Nucleus accumbens (tissue), 56 donors: ENCODE results near the gene NTM.

Source experiments
- DNase-seq, 56 donors: peaks; one replicate each; lab custom pipeline; 2025; lab: John Stamatoyannopoulos, UW

NTM gene

DNA sequence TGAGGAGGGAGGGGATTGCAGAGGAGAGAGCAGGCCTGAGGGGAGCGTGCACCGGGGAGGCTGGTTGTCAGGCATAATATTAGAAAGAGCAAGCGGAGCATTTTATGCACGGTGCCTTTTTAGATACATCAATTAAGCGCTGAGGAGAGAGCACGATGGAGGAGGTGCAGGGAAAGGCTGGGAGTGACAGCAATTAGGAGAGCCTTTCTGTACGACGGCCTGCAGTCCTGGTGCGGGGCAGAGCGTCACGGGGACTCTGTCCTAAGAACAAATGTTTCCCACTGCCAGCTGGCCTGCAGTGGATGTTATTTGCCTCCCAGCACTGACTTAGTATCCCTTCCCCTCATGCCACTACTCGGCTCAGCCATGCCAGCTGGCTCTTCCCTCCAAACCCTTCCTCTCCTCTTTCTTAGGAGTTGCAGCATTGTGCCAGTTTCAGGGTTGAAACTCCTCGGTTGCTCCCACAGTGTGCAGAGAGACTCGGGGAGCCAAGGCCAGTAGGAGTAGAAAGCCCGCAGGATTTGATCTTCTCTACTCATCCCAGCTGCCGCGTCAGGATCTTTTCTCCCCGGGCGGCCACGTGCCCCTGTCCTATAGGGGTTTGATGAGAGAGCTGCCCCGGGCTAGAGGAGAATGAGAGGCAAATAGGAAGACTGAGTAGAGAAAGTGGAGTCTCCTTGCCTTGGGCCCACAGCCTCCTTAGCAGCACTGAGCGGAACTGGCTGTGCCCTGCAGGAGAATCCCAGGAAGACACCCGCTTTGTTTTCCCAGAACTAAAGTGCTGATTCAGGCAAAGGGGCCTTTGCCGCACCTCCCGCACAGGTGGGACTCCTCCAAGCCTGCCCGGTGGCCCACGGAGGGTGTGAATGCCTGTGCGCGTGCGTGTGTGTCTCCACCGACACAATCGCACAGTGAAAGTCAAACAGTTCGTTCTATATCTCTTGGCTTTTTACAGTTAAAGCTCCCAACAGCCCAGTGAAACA, 875.3 kb downstream of the NTM start:
- peak in 26 of 56 donors; percentile 12 to 67 (median 32) for DNase-seq

DNA sequence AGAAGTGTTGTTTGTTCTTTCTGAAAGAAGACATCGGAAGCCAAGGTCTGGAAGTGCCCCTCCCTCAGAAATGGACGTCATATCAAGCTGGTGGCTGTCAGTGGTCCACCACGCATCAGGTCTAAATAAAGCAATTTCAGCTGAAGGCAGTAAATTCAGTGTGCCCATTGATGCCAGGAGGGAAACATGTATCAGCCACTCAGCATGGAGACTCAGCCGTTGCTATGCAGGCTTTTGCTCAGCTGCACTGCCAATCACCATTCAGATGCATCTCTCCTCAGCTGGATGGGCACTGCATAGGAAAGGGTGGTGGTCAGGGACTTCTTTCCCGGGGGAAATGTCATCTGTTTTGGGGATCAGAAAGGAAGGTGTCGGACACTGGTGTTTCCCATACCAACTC, 878.2 kb downstream of the NTM start:
- peak in 1 of 56 donors; percentile 20 for DNase-seq

DNA sequence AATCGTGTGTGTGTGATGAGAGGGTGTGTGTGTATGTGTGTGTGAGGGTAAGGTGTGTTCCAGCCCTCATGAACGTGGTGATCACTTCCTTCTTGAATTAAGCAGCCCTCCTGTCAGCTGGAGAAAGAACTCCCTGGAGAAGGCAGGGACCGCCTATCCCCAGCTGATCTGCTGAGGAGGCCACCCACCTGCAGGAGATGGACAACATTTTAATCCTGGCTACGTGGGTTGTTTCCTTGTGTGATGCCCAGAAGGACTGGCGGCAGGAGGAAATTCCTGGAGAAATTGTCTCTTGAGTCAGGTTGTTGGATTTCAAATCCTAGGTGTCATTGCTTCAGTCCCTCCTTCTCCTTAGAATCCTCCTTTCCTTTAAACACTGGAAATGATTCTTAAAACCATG, 878.8 kb downstream of the NTM start:
- no peak for DNase-seq

DNA sequence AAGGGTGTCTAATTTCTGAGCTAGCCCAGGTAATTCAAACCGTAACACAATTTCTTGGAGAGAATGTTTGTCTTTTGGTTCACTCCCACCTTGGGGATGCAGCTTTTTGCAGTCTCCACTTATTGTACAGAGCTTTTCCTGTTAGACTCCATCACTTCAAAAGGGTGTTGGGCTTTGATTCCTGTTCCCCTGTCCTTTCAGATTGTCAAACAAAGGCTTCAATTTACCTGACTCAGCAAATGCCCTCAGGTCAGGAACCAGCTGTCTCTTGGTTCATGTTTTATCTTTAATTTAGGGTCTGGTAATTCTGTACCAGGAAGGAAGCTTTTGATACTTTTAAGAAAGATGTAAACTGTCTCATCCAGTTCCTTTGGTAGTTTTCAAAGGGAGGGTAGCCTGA, 880.6 kb downstream of the NTM start:
- DNase-seq, result no peak

DNA sequence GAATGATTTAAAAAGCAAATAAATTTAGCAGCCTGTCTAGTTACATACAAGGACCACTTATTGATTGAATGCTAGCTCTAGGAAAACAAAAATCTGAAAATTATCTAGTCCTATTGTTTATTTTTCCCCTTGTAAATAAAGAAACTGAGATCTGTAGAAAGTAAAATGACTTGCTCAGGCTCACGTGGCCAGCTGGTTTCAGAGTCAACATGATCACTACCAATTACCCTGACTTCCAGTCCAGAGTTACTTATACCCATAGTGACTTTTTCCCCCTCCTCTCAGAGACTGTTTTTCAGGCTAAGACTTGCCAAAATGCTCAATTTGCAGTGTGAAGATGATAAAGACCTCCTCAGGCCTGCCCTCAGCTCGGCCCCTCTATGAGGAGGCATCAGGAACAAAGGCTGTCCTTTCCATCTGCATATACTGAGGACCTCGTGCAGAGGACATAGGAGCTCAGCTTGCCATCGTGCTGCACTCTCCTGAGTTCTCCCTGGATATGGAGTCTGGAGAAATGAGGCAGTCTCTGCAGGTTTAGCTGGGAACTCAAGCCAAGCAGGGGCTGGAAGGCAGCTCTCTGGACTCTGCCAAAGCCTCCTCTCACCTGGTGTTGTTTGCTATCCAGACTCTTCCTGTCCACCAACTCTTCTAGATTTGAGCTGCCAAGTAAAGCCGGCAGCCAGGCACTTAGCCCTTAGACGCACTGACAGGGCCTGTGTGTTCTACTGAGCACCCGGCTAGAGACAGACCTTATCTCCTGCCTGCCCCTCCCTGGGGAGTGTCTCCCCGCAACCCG, 883.3 kb downstream of the NTM start:
- DNase-seq, result no peak

DNA sequence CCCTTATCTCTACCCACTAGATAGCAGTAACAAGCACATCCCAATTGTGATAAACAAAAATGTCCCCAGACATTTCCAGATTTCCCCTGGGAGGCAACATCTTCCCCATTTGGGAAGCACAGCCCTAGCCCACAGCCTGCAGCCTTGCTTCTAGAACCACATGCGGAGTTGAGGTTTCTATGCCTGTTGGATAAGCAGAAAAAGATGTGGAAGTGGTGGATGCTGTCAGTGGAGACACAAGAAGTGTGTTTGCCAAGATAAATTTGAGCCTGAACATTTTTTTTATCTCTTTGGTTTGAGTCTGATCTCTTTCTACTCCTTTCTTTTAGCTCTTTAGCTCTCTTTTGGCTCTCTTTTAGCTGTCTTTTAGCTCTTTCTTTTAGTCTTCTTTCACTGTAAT, 884.5 kb downstream of the NTM start:
- no peak for DNase-seq

DNA sequence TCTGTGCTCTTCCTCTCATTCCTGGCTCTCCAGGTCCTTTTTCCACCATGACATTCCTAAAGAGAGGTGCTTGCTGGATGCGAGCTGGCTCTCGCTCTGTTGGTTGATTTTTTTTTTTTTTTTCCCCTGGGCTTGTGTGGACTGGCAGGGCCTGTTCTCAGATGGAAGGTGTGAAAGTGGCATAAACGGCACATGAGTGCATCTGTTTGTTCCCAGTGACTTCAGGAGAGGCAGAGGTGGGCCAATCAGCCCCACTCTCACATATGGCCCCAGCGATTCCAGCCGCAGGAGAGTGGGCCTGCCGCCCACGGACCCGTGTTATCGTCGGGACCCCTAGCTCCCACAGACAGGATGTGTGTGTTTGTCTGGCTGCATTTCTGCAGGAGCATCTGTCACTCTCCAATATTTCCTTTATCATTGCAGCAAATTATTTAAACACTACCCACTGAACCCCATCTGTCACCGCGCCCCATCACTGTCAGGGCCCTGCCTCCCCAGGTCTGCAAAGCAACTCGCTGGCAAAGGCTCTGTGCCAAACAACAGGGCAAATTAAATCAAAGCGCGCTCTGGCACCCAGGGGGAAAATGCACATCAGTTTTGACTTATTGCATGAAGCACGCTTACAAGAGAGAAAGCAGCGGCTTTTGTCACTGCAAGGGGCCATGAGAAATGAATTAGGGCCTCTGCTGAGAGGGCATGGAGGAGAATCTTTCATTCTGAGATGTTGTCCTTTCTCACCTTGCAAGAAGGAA, 886.3 kb downstream of the NTM start:
- no peak for DNase-seq

DNA sequence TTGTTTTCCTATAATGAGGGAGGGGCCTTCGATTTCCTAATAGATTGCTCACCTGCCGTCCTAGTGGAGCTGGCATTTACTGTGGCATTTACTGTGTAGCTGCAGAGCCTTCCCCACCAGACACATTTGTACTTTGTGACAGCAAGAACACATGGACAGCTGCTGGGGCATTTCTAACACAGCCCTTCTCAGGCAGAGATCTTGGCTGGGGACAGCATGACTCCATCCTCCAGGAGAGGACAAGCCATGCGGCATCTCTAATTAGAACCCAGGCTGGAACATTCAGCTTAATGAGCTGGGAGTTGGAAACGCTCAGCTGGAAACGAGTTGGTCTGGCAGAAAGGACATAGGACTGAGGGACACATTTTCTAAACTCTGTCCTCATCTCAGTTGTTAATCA, 887.5 kb downstream of the NTM start:
- no peak for DNase-seq

DNA sequence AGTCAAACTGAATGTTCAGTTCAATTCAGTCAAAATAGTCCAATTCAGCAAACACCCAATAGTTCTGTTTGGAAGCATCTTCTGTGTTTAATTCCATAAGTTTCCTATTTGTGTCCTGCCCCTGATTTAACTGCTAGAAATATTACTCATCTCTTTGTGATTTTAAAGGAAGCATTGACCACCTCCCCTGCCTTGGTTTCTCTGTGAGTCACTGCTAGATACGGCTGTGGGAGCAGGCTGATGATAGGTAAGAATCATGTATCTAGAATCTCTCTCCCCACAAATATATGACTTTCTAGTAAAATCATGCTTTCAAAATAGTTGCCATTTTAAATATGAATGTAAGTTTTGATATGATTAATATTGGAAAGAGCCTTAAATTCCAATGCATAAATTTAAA, 888.5 kb downstream of the NTM start:
- no peak for DNase-seq

DNA sequence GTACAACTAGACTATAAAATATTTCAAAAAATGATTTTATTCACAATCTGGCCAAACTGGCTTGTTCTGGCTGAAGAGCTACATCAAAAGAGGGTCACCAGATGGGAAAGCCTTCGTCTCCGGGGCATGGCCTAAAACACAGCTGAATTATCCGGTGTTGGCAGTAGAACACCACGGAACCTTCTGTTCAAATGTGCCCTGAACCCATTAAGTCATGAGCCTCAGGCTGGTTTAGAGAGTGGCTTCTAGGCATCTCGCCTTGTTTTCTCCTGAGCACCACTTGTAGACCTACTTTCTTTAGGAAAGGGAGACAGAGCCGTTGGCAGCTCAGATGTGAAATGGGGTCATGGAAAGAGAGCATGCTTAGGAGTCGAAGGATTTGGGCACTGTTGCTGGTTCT, 890.2 kb downstream of the NTM start:
- no peak for DNase-seq

DNA sequence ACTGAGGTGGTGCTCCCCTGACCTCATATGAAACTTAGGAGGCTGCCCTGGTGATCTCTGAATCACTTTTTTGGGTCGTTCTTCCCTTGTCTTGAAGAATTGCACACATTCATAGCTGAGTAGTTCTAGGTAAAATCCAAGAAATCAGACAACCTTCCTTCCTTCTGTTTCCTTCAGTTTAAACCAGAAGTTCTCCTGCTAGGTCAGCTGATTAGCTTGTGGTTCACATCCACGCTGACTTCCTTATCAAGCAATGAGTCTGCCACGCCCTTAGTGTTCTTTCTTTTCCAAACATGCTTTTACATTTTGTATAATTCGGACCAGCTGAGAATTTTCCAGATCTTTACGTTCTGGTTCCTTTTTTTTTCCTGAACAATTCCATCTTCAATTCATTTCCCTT, 892.8 kb downstream of the NTM start:
- DNase-seq, result no peak

DNA sequence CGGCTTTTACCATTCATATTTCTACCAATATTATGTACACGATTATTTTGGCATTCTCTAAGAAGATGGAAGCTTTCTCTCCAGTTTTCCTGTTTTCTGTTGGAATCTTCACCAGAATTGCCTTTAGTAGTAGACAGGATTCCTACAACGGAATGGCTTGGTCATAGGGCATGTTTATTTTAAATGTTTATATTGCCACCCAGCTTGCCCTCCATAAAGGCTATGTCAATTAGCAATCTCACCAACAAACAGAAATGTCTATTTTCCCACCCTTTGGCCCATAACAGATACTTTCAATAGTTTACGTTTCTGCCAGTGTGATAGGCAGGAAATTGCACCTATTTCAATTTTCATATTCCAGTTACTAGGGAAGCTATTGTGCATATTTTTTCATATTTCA, 893.5 kb downstream of the NTM start:
- no peak for DNase-seq

DNA sequence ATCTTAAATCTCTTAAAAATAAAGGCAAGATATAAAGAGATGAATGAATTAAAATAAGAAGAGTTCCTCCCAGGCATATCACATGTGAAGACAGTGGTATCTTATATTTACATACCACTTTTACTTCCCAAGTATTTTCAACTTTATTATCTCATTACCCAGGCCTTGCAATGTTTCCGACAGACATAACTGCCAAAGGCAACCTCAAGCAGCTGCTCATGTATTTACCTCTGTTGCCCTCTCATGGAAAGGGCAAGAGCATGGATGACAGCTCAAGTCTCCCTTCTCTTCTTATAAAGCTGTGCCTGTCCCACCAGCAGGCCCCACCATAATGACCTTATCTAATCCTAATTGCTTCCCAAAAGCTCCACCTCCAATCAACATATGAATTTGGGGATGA, 894.2 kb downstream of the NTM start:
- no peak for DNase-seq

DNA sequence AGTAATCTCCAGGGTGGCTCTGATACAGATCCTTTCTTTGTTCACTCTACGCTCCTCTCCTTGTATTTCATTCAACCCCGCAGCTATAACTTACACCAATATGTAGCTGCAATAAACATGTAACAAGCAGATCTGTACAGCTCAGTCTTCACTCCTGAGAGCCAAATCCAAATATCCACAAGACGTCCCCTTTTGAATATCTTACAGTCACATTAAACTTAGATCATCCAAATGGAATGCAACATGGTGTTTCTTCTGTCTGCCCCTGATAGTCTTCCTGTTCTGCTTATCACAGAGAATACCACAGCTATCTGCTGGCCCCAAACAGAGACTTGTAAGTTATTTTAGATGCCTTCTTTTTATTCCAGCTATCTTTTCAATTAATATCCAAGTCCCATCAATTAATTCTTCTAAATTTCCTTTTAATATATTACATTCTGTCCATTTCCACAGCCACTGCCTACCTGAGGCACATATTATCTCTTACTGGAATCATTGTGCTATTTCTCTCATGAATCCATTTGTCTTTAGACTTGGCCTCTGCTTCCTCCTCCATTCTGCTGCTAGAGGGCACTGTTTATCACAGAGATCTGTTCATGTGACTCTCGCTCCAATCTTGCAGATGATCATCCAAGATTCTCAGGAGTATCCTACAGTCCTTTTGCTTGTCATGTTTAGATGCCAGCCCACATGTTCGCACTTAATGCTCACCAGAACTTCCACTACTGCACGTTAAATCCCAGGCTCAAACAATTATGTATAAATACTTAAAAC, 908.6 kb downstream of the NTM start:
- DNase-seq, result no peak

DNA sequence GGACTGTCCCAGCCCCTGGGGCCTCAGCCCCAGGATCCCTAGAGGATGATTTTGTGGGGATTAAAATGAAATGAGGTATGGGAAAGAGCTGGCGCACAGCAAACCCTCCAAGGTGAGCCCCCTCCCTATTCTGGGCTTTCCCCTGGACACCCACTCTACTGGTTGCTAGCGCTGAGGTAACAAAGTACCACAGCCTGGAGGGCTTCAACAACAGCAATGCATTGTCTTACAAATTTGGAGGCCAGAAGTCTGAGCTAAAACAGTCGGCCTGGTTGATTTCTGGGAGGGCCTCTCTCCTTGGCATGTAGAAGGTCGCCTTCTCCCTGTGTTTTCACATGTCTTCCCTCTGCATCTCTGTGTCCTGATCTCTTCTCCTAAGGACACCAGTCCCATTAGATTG, 913.6 kb downstream of the NTM start:
- no peak for DNase-seq

DNA sequence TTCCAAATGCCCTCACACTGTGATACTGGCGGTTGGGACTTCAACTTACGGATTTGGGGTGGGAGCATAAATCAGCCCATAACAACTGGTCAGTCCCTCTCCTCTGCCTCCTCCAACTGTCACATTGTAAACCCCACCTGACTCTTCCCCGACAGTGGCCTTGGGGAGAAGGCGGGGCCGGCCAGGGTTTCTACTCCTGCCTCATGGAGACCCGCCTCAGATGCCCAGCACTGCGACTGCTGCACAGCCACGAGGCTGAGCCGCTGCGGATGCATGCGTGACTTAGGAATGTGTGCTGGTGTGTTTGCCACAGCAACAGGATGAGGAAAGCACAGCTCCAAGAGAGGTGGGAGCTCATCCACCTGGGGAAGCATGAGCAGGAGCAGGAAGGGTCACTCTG, 914.2 kb downstream of the NTM start:
- no peak for DNase-seq

DNA sequence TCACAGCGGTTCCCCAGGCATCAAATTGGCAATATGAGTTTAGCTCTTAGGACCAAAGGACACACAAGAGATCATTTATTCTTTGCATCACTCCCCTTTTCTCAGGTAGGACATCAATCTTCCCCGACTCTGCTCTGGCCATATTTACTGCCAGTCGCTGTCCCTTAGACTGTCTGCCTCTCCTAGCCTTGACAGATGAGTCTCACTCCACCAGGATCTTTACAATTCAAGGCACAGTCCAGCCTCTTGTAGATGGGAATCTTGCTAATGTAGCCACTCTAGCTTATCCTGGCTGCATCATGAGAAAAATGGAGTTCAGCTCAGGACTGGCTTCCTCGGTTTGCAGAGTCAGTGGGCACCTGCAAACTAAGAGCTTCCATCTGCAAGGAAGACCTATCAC, 915.2 kb downstream of the NTM start:
- no peak for DNase-seq

DNA sequence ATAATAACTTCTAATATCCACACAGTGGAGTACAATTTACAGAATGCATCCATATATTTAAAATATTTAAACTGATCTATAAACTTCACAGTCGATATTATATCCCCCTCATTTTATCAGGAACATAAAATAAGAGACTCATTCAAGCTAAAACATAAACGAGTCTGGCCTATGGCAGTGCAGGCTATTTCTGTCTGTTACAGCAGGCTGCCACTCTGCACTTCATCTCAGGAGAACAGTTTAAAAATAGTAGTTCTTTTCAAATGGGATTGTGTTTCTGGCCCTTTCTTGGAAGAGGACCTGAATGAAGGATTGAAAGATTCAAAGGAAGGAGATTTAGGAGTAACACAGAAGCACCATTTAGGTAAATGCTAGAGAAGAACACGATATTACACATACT, 915.7 kb downstream of the NTM start:
- DNase-seq, result no peak

DNA sequence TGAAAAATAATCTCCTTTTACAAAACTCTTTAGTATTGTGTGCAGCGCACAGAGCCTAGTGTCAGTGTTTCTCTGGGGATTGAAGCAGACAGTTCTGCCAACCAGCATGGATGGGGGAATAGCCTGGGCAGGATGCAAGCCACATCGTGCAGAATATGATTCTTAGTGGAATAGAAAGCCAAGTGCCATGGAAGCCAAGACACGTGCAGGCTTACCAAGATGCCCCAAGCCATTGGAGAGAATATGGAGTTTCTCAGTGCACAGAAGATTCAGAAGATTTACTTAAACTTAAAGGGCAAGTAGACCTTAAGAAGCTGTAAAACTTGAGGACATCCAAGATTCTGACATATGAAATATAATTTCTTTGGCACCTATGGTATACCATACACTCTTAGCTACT, 917.6 kb downstream of the NTM start:
- DNase-seq, result no peak

DNA sequence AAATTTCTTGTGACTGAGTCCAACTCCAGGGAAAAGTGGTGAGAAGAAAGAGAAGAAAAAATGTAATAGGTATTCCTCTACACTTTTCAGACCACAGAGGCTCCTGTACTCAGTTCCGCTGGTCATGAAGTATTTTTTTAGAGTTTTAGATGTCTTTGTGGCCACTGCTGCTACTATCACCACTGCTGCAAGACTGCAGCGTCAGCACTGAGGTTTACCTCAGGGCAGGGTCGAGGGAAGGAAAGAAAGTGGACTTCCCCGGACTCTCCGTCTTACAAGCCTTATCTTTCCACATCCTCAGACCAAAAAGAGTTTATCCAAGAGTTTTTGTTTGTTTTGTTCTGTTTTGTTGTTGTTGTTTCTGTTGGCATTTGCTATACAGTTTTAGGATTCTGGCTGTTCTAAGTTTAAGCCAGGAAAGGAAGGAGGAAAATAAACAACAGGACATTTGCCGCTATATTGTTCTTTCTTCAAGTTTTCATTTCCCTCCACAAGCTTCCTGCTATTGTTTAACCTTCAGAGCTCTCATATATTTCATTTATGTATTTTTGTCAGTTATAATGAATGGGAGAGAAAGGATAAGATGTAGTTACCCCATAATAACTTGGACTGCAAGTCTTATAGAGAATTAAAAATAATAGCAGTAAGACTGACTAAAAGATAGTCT, 919.3 kb downstream of the NTM start:
- no peak for DNase-seq
